Measurements from ENCODE around the gene ZNF135.

The ZNF135 gene

DNA sequence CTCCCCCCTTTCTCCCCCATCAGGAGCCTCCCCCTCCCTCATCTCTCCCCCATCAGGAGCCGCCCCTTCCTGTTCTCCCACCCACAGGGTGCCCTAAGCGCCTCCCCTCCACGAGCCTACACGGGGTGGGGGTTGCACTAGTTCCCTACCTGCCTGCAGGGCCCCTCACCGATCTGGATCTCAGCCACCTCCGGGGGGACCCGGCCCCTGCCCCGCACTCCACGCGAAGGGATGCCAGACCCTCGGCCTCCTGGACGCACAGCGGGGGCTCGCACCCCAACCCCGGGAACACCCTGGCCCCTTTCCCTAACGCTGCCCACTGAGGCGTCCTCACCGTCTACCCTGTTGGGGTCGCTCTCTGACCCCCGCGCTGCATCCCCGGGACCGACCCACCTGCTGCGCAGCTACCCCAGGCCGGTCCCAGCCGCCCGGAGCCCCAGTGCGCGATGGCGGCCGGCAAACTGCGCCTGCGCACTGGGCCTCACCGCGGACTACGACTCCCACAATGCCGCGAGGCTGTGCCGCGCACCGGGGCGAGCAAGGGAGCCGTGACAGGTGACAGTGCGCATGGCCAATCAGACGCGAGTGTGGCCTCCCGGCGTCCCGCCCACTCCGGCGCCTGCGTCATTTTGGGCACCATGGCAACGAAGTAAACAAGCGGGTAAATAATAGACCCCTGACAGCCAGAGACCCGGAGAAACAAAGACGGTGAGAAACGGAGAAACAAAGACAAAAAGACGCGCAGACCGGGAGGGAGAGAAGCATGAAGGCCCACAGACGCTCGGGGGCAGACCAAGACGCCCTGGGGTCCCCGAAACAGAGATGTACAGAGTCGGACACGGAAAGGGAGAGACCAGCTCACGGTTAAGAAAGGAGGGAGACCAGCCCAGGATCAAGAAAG, 38.9 kb downstream of the ZNF135 start, which contains the start of gene ZSCAN18:
ZSCAN18 (minus strand) TSS at position 451 of the 901 bp plus-strand sequence. CDS start 7,964 bp downstream, outside the sequence.
- Histone ChIP-seq H3K9me3 (replicated peaks; ENCODE audit: low read length) (peaks cover 24% of the 10 kb centered on the region), H3K9ac (ENCODE audit: low read depth, low read length) (peak within 1 kb of the TSS; percentile 99), H3K36me3 (ENCODE audit: insufficient read depth, low read length) (peaks cover 4% of the 10 kb centered on the region), H3K4me3 (ENCODE audit: low read length) (peak within 1 kb of the TSS; percentile 97), H3K4me1 (ENCODE audit: control insufficient read depth, insufficient read depth, low read length) (no peaks in the 10 kb centered on the region), H3K4me2 (ENCODE audit: low read length) (peak within 1 kb of the TSS; percentile 85), H3K27me3 (ENCODE audit: control insufficient read depth, insufficient read depth, low read length) (no peaks in the 10 kb centered on the region)

DNA sequence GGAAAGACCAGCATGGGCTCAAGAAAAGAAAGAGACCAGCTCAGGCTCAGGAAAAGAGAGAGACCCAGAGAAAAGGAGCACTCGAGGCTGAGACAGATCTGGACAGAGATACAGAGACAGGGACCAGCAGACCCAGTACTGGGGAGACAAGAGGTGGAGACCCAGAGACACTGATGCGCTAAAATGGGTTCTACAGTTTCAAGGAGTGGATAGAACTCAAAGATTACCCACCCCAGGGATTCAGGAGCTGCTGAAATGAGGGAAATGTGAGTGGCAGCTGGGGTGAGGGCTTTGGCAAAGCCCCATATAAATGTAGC, 39.6 kb downstream of the ZNF135 start:
- Histone ChIP-seq H3K4me2 (ENCODE audit: low read length) (peak overlapping the region; percentile 85), H3K4me3 (ENCODE audit: low read length) (peak overlapping the region; percentile 97), H3K27me3 (ENCODE audit: control insufficient read depth, insufficient read depth, low read length) (no peaks in the 10 kb centered on the region), H3K4me1 (ENCODE audit: control insufficient read depth, insufficient read depth, low read length) (no peaks in the 10 kb centered on the region), H3K9me3 (replicated peaks; ENCODE audit: low read length) (peaks cover 24% of the 10 kb centered on the region), H3K36me3 (ENCODE audit: insufficient read depth, low read length) (peaks cover 4% of the 10 kb centered on the region), H3K9ac (ENCODE audit: low read depth, low read length) (peak overlapping the region; percentile 99)

DNA sequence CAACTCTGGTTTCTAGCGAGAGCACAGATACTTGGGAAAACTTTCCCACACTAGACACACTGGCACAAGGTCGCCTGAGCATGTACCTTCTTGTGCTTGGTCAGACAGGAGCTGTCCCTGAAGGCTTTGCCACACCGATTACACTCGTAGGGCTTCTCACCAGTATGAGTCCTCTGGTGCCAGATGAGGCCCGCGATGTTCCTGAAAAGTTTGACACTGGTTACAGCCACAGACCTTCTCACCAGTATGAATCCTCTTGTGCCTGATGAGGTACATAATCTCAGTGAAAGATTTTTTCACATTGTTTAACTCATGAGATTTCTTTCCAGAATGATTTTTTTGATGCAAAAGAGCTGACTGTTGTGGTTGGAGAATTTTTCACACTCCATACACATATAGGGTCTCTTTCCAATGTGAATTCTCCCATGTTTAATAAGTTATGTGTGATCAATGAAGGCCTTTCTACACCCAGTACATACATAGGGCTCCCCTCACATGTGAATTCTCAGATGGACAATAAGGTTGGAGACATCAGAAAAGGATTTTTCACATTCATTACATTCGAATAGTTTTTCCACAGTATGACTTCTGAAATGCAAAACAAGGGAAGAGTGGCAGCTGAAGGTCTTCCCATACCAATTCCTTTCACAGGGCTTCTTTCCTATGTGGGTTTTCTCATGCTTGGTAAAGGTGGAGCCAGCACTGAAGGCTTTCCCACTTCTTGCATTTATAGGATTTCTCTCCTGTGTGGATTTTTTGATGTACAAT, 48.9 kb downstream of the ZNF135 start:
- H3K4me2 ChIP-seq (ENCODE audit: low read length) = no peak overlapping the region
- H3K4me1 ChIP-seq (ENCODE audit: control insufficient read depth, insufficient read depth, low read length) = no peaks in the 10 kb centered on the region
- no peaks in the 10 kb centered on the region for H3K27me3 ChIP-seq (ENCODE audit: control insufficient read depth, insufficient read depth, low read length)
- H3K9me3 ChIP-seq (replicated peaks; ENCODE audit: low read length) = peaks cover 48% of the 10 kb centered on the region
- no peak overlapping the region for H3K4me3 ChIP-seq (ENCODE audit: low read length)
- H3K36me3 ChIP-seq (ENCODE audit: insufficient read depth, low read length) = no peaks in the 10 kb centered on the region
- H3K9ac ChIP-seq (ENCODE audit: low read depth, low read length) = no peak overlapping the region

DNA sequence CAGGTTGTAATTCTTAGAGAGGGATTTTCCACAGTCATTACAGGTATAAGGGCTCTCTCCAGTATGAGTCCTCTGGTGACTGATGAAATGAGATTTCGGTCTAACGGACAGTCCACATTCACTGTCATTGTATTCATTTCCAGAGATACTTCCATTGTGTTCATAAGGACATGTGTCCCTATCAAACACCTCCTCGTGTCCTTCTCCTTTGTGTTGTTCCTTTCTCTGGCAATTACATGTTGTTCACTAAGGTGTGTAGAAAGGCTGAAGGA, 49.4 kb downstream of the ZNF135 start:
- H3K4me3 ChIP-seq (ENCODE audit: low read length) = no peak overlapping the region
- no peaks in the 10 kb centered on the region for H3K27me3 ChIP-seq (ENCODE audit: control insufficient read depth, insufficient read depth, low read length)
- no peaks in the 10 kb centered on the region for H3K4me1 ChIP-seq (ENCODE audit: control insufficient read depth, insufficient read depth, low read length)
- no peak overlapping the region for H3K4me2 ChIP-seq (ENCODE audit: low read length)
- H3K9me3 ChIP-seq (replicated peaks; ENCODE audit: low read length) = peaks cover 47% of the 10 kb centered on the region
- H3K9ac ChIP-seq (ENCODE audit: low read depth, low read length) = no peak overlapping the region
- no peaks in the 10 kb centered on the region for H3K36me3 ChIP-seq (ENCODE audit: insufficient read depth, low read length)

DNA sequence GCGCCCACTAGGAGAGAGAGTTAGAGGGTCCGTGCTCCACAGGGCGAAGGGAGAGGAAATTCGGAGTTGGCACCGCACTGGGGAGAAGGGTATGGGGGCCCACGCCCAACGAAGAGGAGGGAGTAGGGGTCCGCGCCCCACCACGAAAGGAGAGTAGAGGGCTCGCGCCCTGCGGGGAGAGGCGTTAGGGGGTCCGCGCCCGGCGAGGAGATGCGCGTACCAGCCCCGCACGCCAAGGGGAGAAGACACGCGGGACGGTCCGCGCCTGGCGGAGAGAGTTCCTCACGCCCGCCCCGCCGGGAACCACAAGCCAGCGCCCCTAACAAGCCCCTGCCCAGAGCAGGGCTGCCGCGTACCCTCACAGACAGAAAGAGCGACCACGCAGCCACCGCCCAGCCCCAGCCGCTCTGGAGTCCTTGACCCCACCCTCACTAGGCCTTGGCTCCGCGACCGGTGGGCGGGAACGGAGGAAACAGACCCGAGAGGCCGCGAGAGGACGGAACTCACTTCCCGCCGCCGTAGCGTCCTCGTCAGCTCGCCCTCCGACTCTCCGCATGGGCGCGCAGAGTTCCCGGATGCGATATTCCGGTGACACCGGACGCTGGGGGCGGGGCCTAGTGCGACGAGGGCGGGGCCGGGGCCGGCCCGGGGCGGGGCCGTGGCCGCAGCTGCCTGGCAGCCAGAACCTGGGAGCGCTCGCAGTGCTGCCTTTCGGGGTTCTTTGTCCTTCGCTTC, 58.9 kb downstream of the ZNF135 start:
- Histone ChIP-seq H3K27me3 (ENCODE audit: control insufficient read depth, insufficient read depth, low read length) (no peaks in the 10 kb centered on the region), H3K4me3 (ENCODE audit: low read length) (peak overlapping the region; percentile 30), H3K4me2 (ENCODE audit: low read length) (no peak overlapping the region), H3K9me3 (replicated peaks; ENCODE audit: low read length) (peaks cover 45% of the 10 kb centered on the region), H3K9ac (ENCODE audit: low read depth, low read length) (no peak overlapping the region), H3K4me1 (ENCODE audit: control insufficient read depth, insufficient read depth, low read length) (no peaks in the 10 kb centered on the region), H3K36me3 (ENCODE audit: insufficient read depth, low read length) (no peaks in the 10 kb centered on the region)

GRCh38 chr19:58118979-58119733, 60.1 kb downstream of the ZNF135 start:
- no peaks in the 10 kb centered on the region for H3K4me1 ChIP-seq (ENCODE audit: control insufficient read depth, insufficient read depth, low read length)
- H3K36me3 ChIP-seq (ENCODE audit: insufficient read depth, low read length) = no peaks in the 10 kb centered on the region
- no peak overlapping the region for H3K9ac ChIP-seq (ENCODE audit: low read depth, low read length)
- H3K4me2 ChIP-seq (ENCODE audit: low read length) = no peak overlapping the region
- no peaks in the 10 kb centered on the region for H3K27me3 ChIP-seq (ENCODE audit: control insufficient read depth, insufficient read depth, low read length)
- H3K9me3 ChIP-seq (replicated peaks; ENCODE audit: low read length) = peaks cover 49% of the 10 kb centered on the region
- no peak overlapping the region for H3K4me3 ChIP-seq (ENCODE audit: low read length)
